ENCODE results near the gene SIRT7.

SIRT7 gene

GRCh38 chr17:81933178-81933699 is 15.3 kb upstream of the SIRT7 start:
- H3K4me2 ChIP-seq: no peak overlapping the region
- no peak for TF ChIP-seq CTCF (conservative IDR thresholded peaks at IDR 0.05; ENCODE audit: low read depth, low read length)
- H3K79me2 ChIP-seq (ENCODE audit: insufficient read depth, low read depth): peaks cover 14% of the 10 kb centered on the region; the same call in 1 of the 2 replicates
- no peaks in the 10 kb centered on the region for H3K36me3 ChIP-seq (ENCODE audit: insufficient read depth)
- H3K9ac ChIP-seq: no peak overlapping the region
- no peaks in the 10 kb centered on the region for H4K20me1 ChIP-seq (ENCODE audit: insufficient read depth)
- H3K27ac ChIP-seq: no peak overlapping the region
- no peak overlapping the region for H3K4me3 ChIP-seq (IDR thresholded peaks at IDR 0.05; ENCODE audit: insufficient read depth, low read depth, low read length)
- H3K27me3 ChIP-seq (ENCODE audit: insufficient read depth, low read depth): no peaks in the 10 kb centered on the region
- peaks cover 21% of the 10 kb centered on the region for H3K4me1 ChIP-seq (ENCODE audit: low read depth, poor library complexity, severe bottlenecking)
- H2AFZ ChIP-seq (ENCODE audit: low read depth): no peak overlapping the region

DNA sequence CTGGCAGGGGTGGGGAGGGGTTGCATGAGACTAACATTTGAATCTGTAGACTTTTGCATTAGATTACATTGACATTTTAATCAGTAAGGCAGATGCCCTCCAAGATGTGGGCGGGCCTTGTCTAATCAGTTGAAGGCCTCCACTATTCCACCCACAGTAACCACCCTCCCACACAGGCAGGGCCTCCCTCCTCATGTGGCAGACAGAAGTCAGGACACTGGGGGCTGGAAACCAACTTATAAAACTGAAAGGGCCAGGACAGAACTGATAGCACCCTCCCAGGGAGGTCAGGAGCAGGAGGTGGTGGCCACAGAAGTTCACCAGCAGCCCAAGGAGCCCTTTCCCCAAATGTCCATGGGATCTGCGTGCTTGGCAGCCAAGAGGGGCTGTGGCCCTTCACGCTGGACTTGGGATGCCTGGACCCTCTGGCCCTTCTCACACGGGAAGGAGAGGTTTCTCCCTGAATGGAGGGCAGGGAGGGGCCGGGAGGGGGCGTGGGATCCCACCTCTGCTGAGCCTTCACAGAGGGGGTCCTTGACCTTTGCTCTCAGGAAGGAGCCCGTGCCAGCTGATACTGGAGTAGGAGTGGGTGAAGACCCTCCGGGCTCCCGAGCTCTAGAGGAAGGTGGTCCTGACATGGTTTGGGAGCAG is 14.5 kb upstream of the SIRT7 start:
- no peak overlapping the region for H3K4me3 ChIP-seq (IDR thresholded peaks at IDR 0.05; ENCODE audit: insufficient read depth, low read depth, low read length)
- no peak overlapping the region for H3K4me2 ChIP-seq
- H3K36me3 ChIP-seq (ENCODE audit: insufficient read depth): no peaks in the 10 kb centered on the region
- H3K27ac ChIP-seq: no peak overlapping the region
- H3K9ac ChIP-seq: no peak overlapping the region
- no peaks in the 10 kb centered on the region for H4K20me1 ChIP-seq (ENCODE audit: insufficient read depth)
- no peak for TF ChIP-seq CTCF (conservative IDR thresholded peaks at IDR 0.05; ENCODE audit: low read depth, low read length)
- H3K27me3 ChIP-seq (ENCODE audit: insufficient read depth, low read depth): no peaks in the 10 kb centered on the region
- no peak overlapping the region for H2AFZ ChIP-seq (ENCODE audit: low read depth)
- H3K4me1 ChIP-seq (ENCODE audit: low read depth, poor library complexity, severe bottlenecking): peaks cover 15% of the 10 kb centered on the region
- peaks cover 14% of the 10 kb centered on the region; the same call in 1 of the 2 replicates for H3K79me2 ChIP-seq (ENCODE audit: insufficient read depth, low read depth)

- no peak overlapping the region for H3K4me2 ChIP-seq
- H3K27me3 ChIP-seq (ENCODE audit: insufficient read depth, low read depth): no peaks in the 10 kb centered on the region
- peaks cover 14% of the 10 kb centered on the region for H3K4me1 ChIP-seq (ENCODE audit: low read depth, poor library complexity, severe bottlenecking)
- H2AFZ ChIP-seq (ENCODE audit: low read depth): no peak overlapping the region
- H4K20me1 ChIP-seq (ENCODE audit: insufficient read depth): no peaks in the 10 kb centered on the region
- no peak overlapping the region for H3K27ac ChIP-seq
- TF ChIP-seq CTCF (conservative IDR thresholded peaks at IDR 0.05; ENCODE audit: low read depth, low read length): no peak
- H3K36me3 ChIP-seq (ENCODE audit: insufficient read depth): no peaks in the 10 kb centered on the region
- H3K79me2 ChIP-seq (ENCODE audit: insufficient read depth, low read depth): peaks cover 16% of the 10 kb centered on the region
- H3K9ac ChIP-seq: no peak overlapping the region
- H3K4me3 ChIP-seq (IDR thresholded peaks at IDR 0.05; ENCODE audit: insufficient read depth, low read depth, low read length): no peak overlapping the region
Observed at GRCh38 chr17:81931557-81932332, 13.8 kb upstream of the SIRT7 start.

DNA sequence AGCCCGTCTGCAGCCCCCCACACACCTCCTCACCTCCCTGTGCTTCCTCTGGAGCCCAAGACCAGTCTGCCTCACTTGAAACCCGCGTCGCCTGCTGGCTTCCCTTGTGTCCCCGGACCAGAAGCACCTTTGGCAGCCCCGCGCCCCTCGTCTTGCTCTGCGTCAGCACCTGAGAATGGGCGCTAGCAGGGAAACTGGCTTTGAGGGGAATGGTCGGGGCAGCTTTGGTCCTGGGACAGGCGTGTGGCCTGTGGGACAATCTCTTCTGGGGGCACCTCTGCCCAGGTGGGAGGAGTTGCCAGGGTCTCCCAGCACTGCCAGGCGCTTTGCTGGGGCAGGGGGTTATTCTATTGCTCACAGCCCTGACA is 13.2 kb upstream of the SIRT7 start:
- Histone ChIP-seq H3K79me2 (ENCODE audit: insufficient read depth, low read depth) (peaks cover 16% of the 10 kb centered on the region), H3K27me3 (ENCODE audit: insufficient read depth, low read depth) (no peaks in the 10 kb centered on the region), H3K27ac (no peak overlapping the region), H3K36me3 (ENCODE audit: insufficient read depth) (no peaks in the 10 kb centered on the region), H2AFZ (ENCODE audit: low read depth) (no peak overlapping the region), H3K4me2 (no peak overlapping the region), H3K4me1 (ENCODE audit: low read depth, poor library complexity, severe bottlenecking) (peaks cover 14% of the 10 kb centered on the region), H3K4me3 (IDR thresholded peaks at IDR 0.05; ENCODE audit: insufficient read depth, low read depth, low read length) (no peak overlapping the region), H4K20me1 (ENCODE audit: insufficient read depth) (no peaks in the 10 kb centered on the region), H3K9ac (no peak overlapping the region)
- TF ChIP-seq CTCF (conservative IDR thresholded peaks at IDR 0.05; ENCODE audit: low read depth, low read length): no peak

All from KMS-11 (cell line).